GM21786 (cell line): ENCODE data around the gene APOL4.
"Not testable (repeated sequence)": the region's sequence is repeated elsewhere in the genome, so short reads cannot be mapped to it uniquely, and the experiment has no call there.

Experiments
- ATAC-seq: cut with Tn5 transposase; IDR thresholded peaks from one replicate; pipeline ENCODE4 v1.9.1; 2021; ENCODE audit not compliant: unreplicated experiment

The APOL4 gene

DNA sequence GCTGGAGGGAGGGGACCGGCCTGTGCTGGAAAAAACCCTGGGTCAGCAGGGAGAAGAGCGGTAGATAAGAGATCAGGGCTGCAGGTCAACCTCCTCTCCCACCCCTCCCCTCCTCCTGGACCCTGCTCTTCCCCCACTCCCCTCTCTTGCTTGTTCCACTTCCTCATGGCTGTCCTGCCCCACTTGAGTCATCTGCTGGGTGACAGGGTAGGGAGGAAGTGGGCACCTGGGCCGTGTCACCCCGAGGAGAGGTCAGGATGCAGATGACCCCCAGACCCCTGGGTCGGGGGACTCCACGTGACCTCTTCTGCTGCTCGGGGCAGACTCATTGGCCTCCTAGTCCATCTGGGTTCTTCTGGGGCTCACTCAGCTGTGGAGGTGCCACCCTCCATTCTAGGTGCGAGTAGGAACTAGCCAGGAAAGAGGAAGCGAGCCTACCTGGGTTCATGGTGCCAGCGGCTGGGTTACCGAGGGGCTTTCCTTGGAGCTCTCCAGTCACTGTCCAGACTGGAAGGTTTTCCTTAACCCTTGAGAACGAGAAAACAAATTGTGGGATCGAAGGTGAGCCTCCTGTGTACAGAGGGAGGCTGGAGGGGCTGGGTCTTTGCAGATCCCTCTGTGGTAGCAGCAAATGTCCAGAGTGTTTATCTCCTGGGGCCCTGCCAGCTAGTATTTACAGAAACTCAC, 31.2 kb upstream of the APOL4 start:
- no peak for ATAC-seq

GRCh38 chr22:36231051-36231450, 29.4 kb upstream of the APOL4 start:
- not testable (repeated sequence) for ATAC-seq

DNA sequence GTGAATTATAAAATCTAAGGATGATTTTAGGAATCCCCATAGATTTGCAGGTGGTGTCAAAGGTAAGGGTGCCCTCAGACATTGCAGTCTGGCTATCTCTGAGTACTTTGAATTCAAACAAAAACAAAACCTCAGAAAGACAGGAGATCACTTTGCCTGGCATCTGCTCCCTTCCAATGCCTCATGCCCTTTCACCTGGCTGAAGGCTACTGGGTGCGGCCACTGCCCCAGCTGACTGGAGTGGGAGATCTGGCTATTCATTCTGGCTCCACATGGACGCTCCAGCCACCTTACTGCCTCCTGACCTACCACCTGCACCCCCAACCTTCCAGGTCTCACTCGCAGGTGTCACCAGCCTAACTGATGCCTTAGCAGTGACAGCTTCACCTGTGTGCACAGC, 28.0 kb upstream of the APOL4 start:
- not testable (repeated sequence) for ATAC-seq

DNA sequence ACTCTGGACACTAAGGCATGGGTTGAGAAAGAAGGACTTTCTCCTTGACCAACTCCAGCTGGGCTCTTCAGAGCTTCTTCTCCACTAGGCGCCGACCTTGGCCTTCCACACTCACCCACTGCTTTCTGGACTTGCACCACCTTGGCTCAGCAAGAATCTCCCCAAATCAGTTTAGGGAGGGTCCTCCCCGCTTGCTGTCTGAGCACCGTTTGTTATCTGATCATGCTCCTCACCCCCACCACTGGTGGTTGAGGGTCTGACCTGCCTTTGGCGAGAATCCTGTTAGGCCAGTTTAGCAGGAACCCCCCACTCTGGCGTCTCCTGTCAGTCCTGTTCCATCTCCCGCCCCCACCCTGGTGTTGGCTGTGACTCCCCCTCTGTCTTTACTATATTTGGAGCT, 27.3 kb upstream of the APOL4 start:
- no peak for ATAC-seq

GRCh38 chr22:36228369-36228768, 26.8 kb upstream of the APOL4 start:
- not testable (repeated sequence) for ATAC-seq

GRCh38 chr22:36227806-36228205, 26.2 kb upstream of the APOL4 start:
- ATAC-seq, result no peak

DNA sequence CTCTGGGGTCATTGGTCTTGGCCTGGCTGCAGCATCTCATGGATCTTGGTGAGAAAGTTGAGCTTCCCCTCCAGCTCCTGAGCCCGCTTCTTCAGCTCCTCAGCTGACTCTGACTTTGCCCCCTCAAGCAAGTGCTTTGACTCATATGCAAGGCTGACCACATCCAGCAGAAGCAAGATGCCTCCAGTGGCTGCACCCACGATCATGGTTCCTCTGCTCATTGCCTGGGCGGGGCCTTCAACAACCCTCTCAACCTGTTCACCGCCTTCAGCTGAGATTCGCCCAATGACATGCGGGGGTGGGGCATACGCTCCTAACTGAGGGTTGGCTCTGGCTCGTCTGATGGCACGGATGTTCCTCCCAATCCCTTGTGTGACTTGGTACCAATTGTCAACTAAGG, 25.8 kb upstream of the APOL4 start:
- ATAC-seq, result no peak

GRCh38 chr22:36226189-36226588, 24.6 kb upstream of the APOL4 start:
- no peak for ATAC-seq

- ATAC-seq, result no peak
Observed at GRCh38 chr22:36225333-36225922, 23.8 kb upstream of the APOL4 start.

- no peak for ATAC-seq
Observed at GRCh38 chr22:36224245-36224644, 22.6 kb upstream of the APOL4 start.

DNA sequence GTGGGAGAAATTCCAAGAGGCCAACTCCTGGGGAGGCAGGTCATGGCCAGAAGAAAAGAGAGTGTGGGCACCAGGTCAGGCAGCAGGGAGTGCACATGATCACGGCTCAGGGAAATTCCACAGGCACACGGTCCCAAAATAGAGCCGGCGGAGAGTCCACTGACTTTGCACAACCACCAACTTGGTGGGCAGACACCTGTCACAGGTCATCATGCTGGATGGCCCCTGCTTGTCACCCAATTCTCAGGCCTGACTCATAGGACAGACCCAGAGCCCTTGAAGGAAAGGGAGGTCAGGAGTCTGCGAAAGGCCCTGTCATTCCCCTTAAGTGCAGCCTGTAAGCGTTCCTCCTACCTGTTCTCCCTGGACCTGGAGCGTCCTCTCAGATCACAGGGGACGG, 21.9 kb upstream of the APOL4 start:
- no peak for ATAC-seq

DNA sequence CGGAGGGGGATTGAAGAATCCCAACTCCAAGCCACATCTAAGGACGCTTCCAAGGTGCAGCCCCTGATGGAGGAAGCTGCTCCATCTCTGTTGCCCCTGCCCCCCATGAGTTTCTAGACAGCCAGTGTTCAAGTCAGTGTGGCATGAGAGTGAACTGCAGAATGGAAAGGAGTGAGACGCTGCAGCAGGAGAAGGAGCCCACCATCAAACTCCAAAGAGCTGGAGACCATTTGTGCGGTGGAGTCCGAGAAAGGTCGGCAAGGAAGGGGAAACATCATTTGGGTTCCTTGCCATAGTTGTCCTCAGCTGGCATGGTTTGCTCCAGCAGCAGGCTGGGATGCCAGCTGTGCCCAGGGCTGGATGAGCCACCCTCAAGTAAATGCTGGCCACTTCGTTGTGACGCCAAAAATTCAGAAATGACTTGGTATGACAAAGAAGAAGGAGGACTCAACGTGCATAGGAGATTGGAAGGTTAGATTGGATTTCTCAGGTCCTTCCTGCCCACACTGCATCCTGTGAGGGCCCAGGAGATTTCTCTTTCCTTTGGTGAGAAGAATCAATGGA, 21.4 kb upstream of the APOL4 start:
- ATAC-seq, result no peak

DNA sequence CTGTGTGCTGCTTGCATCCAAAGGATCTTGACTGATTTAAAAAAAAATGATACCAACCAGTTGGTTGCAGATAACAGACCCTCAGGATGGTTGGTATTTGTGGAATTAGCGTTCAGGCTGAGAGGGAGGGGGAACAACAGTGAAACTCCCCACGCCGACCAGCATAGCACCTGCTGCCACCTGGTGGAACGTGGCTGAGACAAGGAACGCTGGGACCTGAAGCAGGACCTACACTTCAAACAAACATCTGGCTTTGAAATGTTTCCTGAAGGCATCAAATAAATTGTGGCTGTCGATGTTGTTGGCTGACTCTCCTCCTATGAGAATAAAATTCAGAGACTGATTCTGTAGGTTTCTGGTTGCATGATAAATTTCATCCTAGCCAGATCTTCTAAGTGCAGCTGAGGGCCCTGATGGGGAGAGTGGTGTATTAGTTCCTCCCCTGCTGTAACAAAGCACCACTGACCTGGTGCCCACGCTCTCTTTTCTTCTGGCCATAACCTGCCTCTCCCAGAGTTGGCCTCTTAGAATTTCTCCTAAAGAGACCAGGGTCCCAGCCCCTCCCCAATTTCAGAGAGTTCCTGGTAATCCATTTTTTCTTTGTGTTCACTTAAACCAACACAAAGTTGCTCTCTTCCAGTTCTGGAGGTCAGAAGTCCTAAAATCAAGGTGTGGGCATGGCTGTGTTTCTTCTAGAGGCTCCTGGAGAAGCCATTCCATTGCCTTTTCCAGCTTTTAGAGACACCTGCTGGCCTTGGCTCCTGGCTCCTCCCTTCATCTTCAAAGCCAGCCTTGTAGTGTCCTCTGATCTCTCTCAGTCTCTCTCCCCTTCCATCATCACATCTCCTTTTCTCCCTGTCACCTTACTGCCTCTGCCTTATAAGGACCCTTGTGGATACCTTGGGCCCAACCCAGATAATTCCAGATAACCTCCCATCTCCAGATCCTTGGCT, 20.5 kb upstream of the APOL4 start:
- ATAC-seq, result no peak

- no peak for ATAC-seq
Observed at GRCh38 chr22:36220451-36220921, 18.9 kb upstream of the APOL4 start.

GRCh38 chr22:36218648-36219193, 17.1 kb upstream of the APOL4 start:
- no peak for ATAC-seq

GRCh38 chr22:36215981-36216380, 14.4 kb upstream of the APOL4 start:
- ATAC-seq, result no peak

DNA sequence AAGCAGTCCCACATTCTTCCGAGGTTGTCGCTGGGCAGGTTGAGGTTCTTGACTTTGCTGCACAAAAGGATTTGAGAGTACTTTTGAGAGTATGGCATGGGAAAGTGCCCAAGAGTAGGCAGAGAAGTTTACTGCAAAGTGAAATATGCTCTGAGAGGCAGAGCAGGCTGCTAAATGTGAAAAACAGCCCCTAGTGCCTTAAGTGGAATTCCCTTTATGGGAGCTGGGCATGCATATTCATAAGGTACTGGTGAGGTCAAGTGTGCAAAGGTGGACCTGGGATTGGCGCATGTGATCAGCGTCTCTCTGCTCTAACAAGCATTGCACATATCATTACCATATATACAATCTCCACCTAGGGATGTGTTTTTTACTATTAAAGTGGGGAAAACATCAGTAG, 12.0 kb upstream of the APOL4 start:
- no peak for ATAC-seq

- ATAC-seq, result no peak
Observed at GRCh38 chr22:36212901-36213300, 11.3 kb upstream of the APOL4 start.

DNA sequence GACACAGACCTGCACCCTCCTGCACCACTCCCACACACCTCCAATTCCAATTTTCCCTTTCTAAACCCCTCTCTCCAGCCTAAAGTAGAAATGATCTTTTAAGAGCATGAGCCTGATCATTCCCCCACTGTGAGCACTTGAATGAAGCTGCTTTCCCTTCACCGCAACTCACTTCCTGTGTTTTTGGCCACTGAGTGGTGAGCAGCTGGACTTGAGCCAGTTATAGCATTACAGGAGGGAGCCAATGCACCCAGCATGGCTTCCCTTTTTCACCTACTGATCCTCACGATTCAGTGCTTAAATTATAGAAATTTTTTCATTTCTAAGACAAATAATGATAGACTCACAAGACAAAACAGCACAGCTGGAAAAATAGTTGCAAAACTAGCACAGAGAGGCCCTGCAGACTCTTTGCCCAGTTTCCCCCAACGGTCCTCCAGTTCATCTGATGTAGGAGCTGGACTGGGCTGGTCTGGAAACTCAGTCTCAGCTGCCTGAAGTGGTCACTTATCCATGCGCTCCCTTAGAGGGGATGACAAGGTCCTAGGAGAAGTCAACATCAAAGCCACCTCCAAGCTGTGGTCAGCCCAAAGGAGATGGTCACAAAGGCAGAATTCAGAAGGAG, 9.7 kb upstream of the APOL4 start:
- ATAC-seq, result no peak

GRCh38 chr22:36210224-36210623, 8.6 kb upstream of the APOL4 start:
- ATAC-seq, result no peak

DNA sequence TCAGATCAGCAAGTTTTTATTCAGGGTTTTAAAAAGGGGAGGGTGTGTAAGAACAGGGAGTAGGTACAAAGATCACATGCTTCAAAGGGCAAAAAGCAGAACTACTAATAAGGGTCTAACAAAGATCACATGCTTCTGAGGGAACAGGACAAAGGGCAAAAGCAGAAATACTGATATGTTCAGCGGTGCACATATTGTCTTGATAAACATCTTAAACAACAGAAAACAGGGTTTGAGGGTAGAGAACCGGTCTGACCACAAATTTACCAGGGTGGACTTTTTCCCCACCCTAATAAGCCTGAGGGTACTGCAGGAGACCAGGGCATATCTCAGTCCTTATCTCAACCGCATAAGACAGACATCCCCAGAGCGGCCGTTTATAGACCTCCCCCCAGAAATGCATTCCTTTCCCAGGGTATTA, 7.9 kb upstream of the APOL4 start:
- ATAC-seq, result not testable (repeated sequence)
